Sciatic nerve (tissue), 2 donors: ENCODE data around the gene HNRNPC. TPM values are rescaled to one million over a fixed set of nuclear protein-coding genes. Genes with fewer than 3 reads are reported as not detected.
"Not testable (repeated sequence)": the region's sequence is repeated elsewhere in the genome, so short reads cannot be mapped to it uniquely, and the experiment has no call there.

Experiments
- ATAC-seq: fragments of 200-7000 bp; cut with Tn5 transposase; one replicate; pipeline ENCODE4 v1.9.1; 2020; ENCODE audit warnings: mild to moderate bottlenecking, moderate library complexity
- DNase-seq: peaks from one replicate; pipeline ENCODE4 v3.0.0-alpha.2; 2020; ENCODE audit warnings: low spot score
- intact Hi-C: fragments of 100-400 bp; cut with DNase I; formaldehyde crosslinking; loops from one replicate; pipeline ENCODE4 v1.14.2; 2022
- total RNA-seq: library from RNA; stranded (reverse); fragmentation: NEBNext Ultra II Directional; extraction: Animal tissue kit (Norgen Biotek cat#: 25700); gene quantifications from one replicate; pipeline ENCODE4 v1.2.1, GENCODE V29; 2021
- donor health status: DM: no; HTN: no; CAD: no.
- donor health status: DM: no; HTN: no; CAD: no.

HNRNPC gene
- total RNA-seq, 1 donor from 2014 or later = 395 TPM

- intact Hi-C loops = no loop called here
- DNase-seq (no peak), ATAC-seq (no peak)
Measured at GRCh38 chr14:21168055-21168454, 101.2 kb downstream of the HNRNPC start.

DNA sequence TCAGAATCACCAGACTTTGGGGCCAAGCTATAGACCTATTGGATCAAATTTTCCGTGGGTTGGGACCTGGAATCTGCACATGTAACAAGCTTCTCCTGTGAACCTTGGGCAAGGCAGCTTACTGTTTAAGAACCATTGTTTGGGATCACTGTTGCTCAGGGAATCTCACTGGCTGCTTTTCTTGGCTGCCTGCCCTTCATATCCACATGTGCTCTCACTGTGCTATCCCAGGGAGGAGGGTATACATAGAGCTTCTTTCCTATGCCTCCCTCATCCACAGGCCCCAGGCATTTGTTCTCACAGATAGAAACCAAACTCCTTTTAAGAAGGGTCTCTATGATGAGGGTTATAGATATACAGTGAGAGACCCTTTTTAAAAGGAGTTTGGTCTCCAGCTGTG lies 103.6 kb downstream of the HNRNPC start:
- intact Hi-C loops, DNase-seq: not testable (repeated sequence)
- peak; percentile 58 for ATAC-seq

DNA sequence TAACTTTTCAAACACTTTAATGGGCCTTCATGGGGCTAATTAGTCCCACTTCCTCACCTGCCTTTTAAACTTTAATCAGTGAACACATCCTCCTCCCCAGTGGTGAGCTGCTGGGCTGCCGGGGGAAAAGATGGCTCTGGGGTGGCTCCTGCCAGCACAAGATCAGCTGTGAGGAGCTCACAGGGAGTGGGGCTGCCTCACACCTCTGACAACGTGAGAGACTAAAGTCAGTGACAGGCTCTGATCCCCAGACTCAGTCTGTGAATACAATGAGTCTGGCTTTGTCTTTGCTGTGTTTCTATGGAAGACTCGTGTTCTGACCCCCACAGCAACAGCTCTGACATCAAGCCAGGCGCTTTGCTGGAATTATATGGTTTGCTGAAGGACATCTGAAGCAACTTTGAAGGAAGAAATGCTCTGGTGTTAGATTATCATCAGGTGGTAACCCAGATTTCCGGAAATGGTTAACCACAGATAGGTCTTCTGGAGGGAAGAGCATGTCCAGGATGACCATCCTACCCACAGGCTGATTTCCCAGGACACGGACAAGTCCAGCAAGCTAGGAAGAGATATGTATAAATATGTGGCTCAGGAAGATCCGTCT lies 104.1 kb downstream of the HNRNPC start:
- intact Hi-C loops, DNase-seq: not testable (repeated sequence)
- ATAC-seq = peak; percentile 13

GRCh38 chr14:21163871-21164291 lies 105.4 kb downstream of the HNRNPC start:
- ATAC-seq (no peak), DNase-seq (no peak)
- intact Hi-C loops = no loop called here

DNA sequence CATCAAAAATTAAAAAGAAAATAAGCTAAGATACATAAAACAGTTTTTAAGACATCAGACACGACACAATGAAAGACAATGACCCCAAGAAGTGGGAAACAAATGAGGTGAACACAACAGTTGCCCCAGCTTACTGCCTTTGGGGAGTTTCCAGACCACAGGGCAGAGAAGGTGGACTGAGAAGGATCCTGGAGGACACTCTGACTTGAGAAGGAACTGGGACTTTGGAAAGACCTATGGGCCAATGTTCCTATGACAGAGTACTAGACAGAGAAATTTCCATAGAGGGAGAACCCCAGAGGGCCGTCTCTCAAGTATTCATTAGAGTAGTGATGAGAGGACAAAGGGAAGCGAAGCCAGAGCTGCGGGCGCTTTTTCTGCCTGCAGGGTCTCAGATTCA lies 107.2 kb downstream of the HNRNPC start:
- intact Hi-C loops = no loop called here
- no peak for DNase-seq
- no peak for ATAC-seq

DNA sequence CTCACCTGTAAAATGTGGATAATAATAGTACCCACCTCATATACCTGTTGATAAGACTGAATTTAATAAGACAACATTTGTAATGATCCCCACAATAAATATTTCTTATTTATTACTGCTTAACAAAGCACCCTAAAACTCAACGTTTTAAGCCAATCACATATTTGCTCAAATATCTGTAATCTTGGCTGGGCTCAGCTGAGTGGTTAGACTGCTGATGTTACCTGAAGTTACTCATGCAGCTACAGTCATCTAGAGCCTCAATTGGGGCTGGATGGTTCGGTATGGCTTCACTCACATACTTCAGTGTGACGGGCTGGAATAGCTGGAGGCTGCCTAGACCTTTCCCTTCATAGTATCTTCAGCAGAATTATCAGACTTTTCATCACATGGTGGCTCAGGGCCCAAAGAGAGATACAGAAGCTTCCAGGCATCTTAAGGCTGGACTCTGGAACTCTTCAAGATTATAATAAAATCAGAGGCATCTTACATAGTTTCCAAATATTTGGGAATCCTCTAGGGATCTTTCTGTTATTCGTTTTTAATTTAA lies 109.1 kb downstream of the HNRNPC start:
- ATAC-seq (no peak), DNase-seq (no peak)
- intact Hi-C loops = no loop called here

Other genes starting within 250 kb of the HNRNPC start
- 398 TPM for gene NDRG2, start 244.4 kb downstream of the HNRNPC start, total RNA-seq
- gene TPPP2, start 239.2 kb downstream of the HNRNPC start, total RNA-seq = 0.49 TPM
- not detected for gene RNASE13, start 234.6 kb downstream of the HNRNPC start, total RNA-seq
- not detected for gene RNASE7, start 227.1 kb downstream of the HNRNPC start, total RNA-seq
- gene RNASE8, start 211.6 kb downstream of the HNRNPC start, total RNA-seq = not detected
- 91.1 TPM for gene ARHGEF40, start 199.1 kb downstream of the HNRNPC start, total RNA-seq
- 43.2 TPM for gene ZNF219, start 170.8 kb downstream of the HNRNPC start, total RNA-seq
- 0.62 TPM for gene TMEM253, start 168.4 kb downstream of the HNRNPC start, total RNA-seq
- gene OR5AU1, start 113.4 kb downstream of the HNRNPC start, total RNA-seq = not detected
- gene RPGRIP1, start 10.6 kb upstream of the HNRNPC start, total RNA-seq = 0.45 TPM
- gene SUPT16H, start 114.6 kb upstream of the HNRNPC start, total RNA-seq = 59.1 TPM
- 78.9 TPM for gene CHD8, start 186.7 kb upstream of the HNRNPC start, total RNA-seq
- 41.0 TPM for gene RAB2B, start 207.5 kb upstream of the HNRNPC start, total RNA-seq
- gene TOX4, start 207.8 kb upstream of the HNRNPC start, total RNA-seq = 60.0 TPM
- 43.3 TPM for gene METTL3, start 241.9 kb upstream of the HNRNPC start, total RNA-seq